Measurements from ENCODE around the gene LGALS7B. TPM values are rescaled to one million over a fixed set of nuclear protein-coding genes. Genes with fewer than 3 reads are reported as not detected.

Gene LGALS7B
- total and polyA plus RNA-seq, 2 of the 8 experiments (the other 6 are each of a cell fraction or from before 2014, with no cell fraction given) = 3.6 TPM; not detected in 1

GRCh38 chr19:38744874-38745273 is 44.1 kb upstream of the LGALS7B start:
- Histone ChIP-seq H3K4ac (replicated peaks; ENCODE audit: insufficient read length, low read depth, low read length) (no peak overlapping the region), H3K56ac (replicated peaks; ENCODE audit: insufficient read length, low read depth, low read length) (no peak overlapping the region), H4K91ac (replicated peaks; ENCODE audit: insufficient read length, low read length) (no peak overlapping the region), H2BK15ac (ENCODE audit: low read length) (no peak overlapping the region), H4K20me1 (replicated peaks in 1 of 2; ENCODE audit: control insufficient read depth in 1 of 2, insufficient read depth in 2 of 2, low read length in 2 of 2) (no peaks in the 10 kb centered on the region), H3K79me2 (ENCODE audit: control insufficient read depth in 1 of 2, insufficient read depth in 2 of 2, low read length in 2 of 2) (no peaks in the 10 kb centered on the region), H3K9ac (replicated peaks in 1 of 4; ENCODE audit: extremely low read depth in 1 of 4, low read depth in 3 of 4, low read length in 3 of 4) (no peak overlapping the region), H2BK12ac (ENCODE audit: low read depth, low read length) (no peak overlapping the region), H3K23me2 (ENCODE audit: low read depth, low read length) (no peaks in the 10 kb centered on the region), H3K4me3 (ENCODE audit: extremely low read depth in 1 of 4, insufficient read depth in 2 of 4, low read depth in 3 of 4, low read length in 4 of 4) (no peak overlapping the region), H3K36me3 (ENCODE audit: control insufficient read depth in 2 of 4, insufficient read depth in 4 of 4, low read length in 3 of 4) (no peaks in the 10 kb centered on the region), H3K27me3 (replicated peaks in 1 of 4; ENCODE audit: control insufficient read depth in 3 of 4, extremely low read depth in 1 of 4, insufficient read depth in 3 of 4, low read length in 3 of 4) (0 out of 7 replicates have a peak, but pooled peaks cover 0 to 4% (median 0%) of the 10 kb centered on the region in 4 experiments), H2AK5ac (ENCODE audit: low read depth, low read length) (no peak overlapping the region), H2BK20ac (ENCODE audit: low read length) (no peak overlapping the region), H2AFZ (ENCODE audit: low read length) (no peak overlapping the region), H3K14ac (ENCODE audit: insufficient read length) (no peak overlapping the region), H3K4me1 (replicated peaks in 1 of 4; ENCODE audit: control insufficient read depth in 3 of 4, insufficient read depth in 4 of 4, low read length in 3 of 4) (no peaks in the 10 kb centered on the region; a peak in 1 of 7 replicates), H3K18ac (ENCODE audit: extremely low read depth, low read length) (no peak overlapping the region), H3K4me2 (ENCODE audit: insufficient read depth in 1 of 2, low read depth in 2 of 2, low read length in 2 of 2) (no peak overlapping the region), H4K5ac (ENCODE audit: insufficient read length, low read depth, low read length) (no peak overlapping the region), H3K27ac (ENCODE audit: low read depth, low read length) (no peak overlapping the region), H3K79me1 (ENCODE audit: low read depth, low read length) (no peaks in the 10 kb centered on the region), H2BK120ac (replicated peaks; ENCODE audit: low read depth, low read length) (no peak overlapping the region), H4K8ac (ENCODE audit: extremely low read depth, insufficient read depth, low read length) (no peak overlapping the region), H2BK5ac (ENCODE audit: low read depth, low read length) (no peak overlapping the region), H3K9me3 (ENCODE audit: insufficient read depth in 2 of 2, low read depth in 1 of 2, low read length in 1 of 2) (no peaks in the 10 kb centered on the region), H3K23ac (ENCODE audit: insufficient read length) (no peak overlapping the region)
- 91% methylated on average over 2 of the region's 6 CpGs; no CpG with 5 or more reads in 1 of the 2 experiments for WGBS, 2 experiments (ENCODE audit: extremely low coverage in 1 of 2, insufficient coverage in 1 of 2, insufficient read length in 1 of 2, insufficient replicate concordance in 2 of 2, low coverage in 1 of 2, low lambda C conversion rate in 2 of 2, missing lambda C conversion rate in 1 of 2)
- DNase-seq (ENCODE audit: low read depth in 1 of 2, low spot score in 2 of 2) (no peak), FAIRE-seq (no peak)
- CTCF ChIA-PET (ENCODE audit: partially characterized antibody) = interaction anchor here (0.8 to 1.6 kb wide), 2 partner anchors 25 to 125 kb away, joined by 3 to 4 read pairs; no protein-coding TSS in a partner anchor
- POLR2A ChIA-PET (ENCODE audit: partially characterized antibody) = interaction anchor here (0.9 to 1.6 kb wide), 6 partner anchors 63 to 107 kb away, joined by 3 to 5 read pairs (median 4); partner anchors contain the start of gene HNRNPL
- TF ChIP-seq SIN3A (conservative IDR thresholded peaks at IDR 0.05 in 1 of 2, IDR thresholded peaks at IDR 0.05 in 1 of 2; ENCODE audit: low read depth in 1 of 2, low read length in 2 of 2) = no peak
- no peak for TF ChIP-seq SAP30 (IDR thresholded peaks at IDR 0.05; ENCODE audit: insufficient read depth, insufficient replicate concordance, low read length)
- no peak for TF ChIP-seq POLR2AphosphoS5 (IDR thresholded peaks at IDR 0.05; ENCODE audit: low read depth, low read length)
- no peak for TF ChIP-seq KDM4A (IDR thresholded peaks at IDR 0.05; ENCODE audit: low read depth, low read length, severe bottlenecking)
